ENCODE measurements around the gene OGFR. TPM values are rescaled to one million over a fixed set of nuclear protein-coding genes. Genes with fewer than 3 reads are reported as not detected.

Gene OGFR
- total RNA-seq, 4 donors from 2014 or later, result 73.3 to 88.3 (median 76.3) TPM

DNA sequence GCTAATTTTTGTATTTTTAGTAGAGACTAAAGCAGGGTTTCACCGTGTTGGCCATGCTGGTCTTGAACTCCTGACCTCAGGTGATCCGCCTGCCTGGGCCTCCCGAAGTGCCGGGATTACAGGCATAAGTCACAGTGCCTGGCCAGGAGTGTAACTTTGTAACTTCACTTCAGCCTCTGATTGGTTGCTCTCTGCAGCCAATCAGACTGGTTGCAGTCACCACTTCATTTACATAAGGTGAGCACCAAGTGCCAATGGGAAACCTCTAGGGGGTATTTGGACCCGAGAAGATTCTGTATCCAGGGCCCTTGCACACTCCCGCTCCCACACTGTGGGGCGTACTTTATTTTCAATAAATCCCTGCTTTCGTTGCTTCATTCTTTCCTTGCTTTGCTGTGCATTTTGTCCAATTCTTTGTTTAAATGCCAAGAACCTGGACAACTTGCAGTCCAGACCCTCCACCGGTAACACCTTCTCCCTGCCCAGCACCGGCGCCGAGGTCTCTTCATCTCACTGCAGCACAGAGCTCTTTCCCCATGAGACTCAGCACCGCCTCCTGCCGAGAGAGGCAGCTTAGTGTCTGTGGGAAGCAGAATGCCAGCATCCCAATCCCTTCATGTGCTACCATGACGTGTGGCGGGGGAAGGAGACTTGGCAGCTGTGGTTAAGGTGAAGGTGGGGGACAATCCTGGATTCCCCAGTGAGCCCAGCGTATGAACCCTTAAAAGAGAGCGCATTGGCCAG, 22.3 kb upstream of the OGFR start:
- Histone ChIP-seq H3K9me3 (no peaks in the 10 kb centered on the region), H3K4me1 (no peaks in the 10 kb centered on the region), H3K36me3 (no peaks in the 10 kb centered on the region), H3K27me3 (no peaks in the 10 kb centered on the region), H3K4me3 (no peak overlapping the region), H3K27ac (no peak overlapping the region)
- DNase-seq, result no peak
- TF ChIP-seq POLR2A (IDR thresholded peaks at IDR 0.05), result no peak
- TF ChIP-seq, protein P1, sequence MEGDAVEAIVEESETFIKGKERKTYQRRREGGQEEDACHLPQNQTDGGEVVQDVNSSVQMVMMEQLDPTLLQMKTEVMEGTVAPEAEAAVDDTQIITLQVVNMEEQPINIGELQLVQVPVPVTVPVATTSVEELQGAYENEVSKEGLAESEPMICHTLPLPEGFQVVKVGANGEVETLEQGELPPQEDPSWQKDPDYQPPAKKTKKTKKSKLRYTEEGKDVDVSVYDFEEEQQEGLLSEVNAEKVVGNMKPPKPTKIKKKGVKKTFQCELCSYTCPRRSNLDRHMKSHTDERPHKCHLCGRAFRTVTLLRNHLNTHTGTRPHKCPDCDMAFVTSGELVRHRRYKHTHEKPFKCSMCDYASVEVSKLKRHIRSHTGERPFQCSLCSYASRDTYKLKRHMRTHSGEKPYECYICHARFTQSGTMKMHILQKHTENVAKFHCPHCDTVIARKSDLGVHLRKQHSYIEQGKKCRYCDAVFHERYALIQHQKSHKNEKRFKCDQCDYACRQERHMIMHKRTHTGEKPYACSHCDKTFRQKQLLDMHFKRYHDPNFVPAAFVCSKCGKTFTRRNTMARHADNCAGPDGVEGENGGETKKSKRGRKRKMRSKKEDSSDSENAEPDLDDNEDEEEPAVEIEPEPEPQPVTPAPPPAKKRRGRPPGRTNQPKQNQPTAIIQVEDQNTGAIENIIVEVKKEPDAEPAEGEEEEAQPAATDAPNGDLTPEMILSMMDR (IDR thresholded peaks at IDR 0.05), result no peak

DNA sequence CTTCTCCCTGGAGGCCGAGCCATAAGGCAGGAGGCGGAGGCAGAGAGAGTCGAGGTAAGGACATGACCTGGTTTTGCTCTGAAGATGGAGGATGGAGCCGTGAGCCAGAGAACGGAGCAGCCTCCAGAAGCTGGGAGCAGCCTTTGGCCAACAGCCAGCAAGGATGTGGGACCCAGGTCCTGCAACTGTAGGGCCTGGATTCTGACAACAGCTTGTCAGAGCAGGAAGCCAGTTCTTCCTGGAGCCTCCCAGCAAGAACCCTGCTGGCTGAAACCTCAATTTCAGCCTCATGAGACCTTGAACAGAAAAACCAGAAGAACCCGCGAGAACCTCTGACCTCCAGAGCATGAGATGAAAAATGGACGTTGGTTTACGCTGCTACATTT, 21.7 kb upstream of the OGFR start:
- no peaks in the 10 kb centered on the region for H3K4me1 ChIP-seq
- H3K4me3 ChIP-seq, result no peak overlapping the region
- H3K36me3 ChIP-seq, result no peaks in the 10 kb centered on the region
- DNase-seq, result no peak
- no peaks in the 10 kb centered on the region for H3K27me3 ChIP-seq
- no peaks in the 10 kb centered on the region for H3K9me3 ChIP-seq
- H3K27ac ChIP-seq, result no peak overlapping the region
- TF ChIP-seq, protein P1 (IDR thresholded peaks at IDR 0.05), result no peak
- TF ChIP-seq POLR2A (IDR thresholded peaks at IDR 0.05), result no peak

DNA sequence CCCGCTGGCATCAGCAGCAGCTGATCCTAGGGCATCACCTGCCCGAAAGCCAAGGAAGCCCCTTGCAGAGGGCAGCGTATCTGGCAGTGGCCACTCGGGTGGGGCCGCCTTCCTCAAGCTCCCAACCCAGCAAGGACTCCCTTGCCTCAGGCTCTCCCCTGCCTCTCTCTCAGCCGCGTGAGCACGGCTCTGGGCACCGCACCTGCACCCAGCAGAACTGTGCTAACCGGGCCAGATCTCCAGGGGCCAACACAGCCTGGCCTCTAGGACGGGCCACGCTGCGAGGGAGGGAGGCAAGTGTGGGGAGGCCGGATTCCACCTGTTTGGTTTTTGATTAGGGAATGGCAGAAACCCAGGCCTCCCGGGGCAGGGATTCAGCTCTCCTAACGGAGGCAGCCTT, 20.1 kb upstream of the OGFR start:
- no peaks in the 10 kb centered on the region for H3K4me1 ChIP-seq
- no peak for TF ChIP-seq POLR2A (IDR thresholded peaks at IDR 0.05)
- TF ChIP-seq, protein P1 (IDR thresholded peaks at IDR 0.05), result no peak
- H3K36me3 ChIP-seq, result no peaks in the 10 kb centered on the region
- H3K4me3 ChIP-seq, result no peak overlapping the region
- H3K9me3 ChIP-seq, result no peaks in the 10 kb centered on the region
- no peaks in the 10 kb centered on the region for H3K27me3 ChIP-seq
- no peak for DNase-seq
- no peak overlapping the region for H3K27ac ChIP-seq

DNA sequence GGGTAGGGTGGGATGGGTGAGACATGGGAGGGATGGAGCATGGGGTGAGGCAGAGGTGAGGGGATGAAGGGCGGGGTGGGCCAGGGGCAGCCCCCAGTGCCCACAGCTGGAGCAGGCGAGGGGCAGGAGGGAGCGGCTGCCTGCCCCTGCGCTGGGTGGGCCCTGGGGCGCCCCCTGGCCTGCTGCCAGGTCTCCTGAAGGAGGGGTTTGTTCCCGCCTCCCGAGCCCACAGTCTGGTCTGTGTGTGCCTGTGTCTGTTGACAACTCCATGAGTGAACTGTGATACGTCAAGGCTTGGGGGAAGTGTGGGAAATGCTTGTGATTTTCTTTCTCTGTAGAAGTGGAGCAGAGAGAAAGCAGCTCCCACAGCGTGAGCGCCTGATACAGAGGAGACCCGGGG, 19.2 kb upstream of the OGFR start:
- no peak for DNase-seq
- Histone ChIP-seq H3K27me3 (no peaks in the 10 kb centered on the region), H3K4me1 (no peaks in the 10 kb centered on the region), H3K9me3 (no peaks in the 10 kb centered on the region), H3K27ac (no peak overlapping the region), H3K36me3 (no peaks in the 10 kb centered on the region), H3K4me3 (no peak overlapping the region)
- TF ChIP-seq POLR2A (IDR thresholded peaks at IDR 0.05), result no peak
- TF ChIP-seq, protein P1 (IDR thresholded peaks at IDR 0.05), result no peak

DNA sequence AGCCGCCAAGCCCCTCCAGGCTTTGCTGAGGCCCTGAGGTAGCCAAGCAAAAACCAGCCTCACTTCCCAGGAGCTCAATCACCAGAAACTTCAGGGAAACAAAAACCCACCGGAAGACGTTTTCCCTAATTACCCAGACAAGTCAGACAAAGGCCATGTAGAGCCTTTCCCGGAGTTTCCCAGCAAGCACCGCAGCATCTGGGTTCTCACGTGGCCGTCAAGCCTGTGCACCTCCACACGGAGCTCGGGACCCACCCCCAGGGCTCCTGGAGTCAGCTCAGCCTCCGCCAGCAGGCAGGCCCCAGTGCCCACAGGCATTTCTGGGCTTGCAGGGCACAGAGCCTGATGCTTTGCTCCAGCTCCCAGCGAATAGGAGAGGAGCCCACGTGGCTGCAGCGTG, 18.5 kb upstream of the OGFR start:
- TF ChIP-seq, protein P1 (IDR thresholded peaks at IDR 0.05), result no peak
- TF ChIP-seq POLR2A (IDR thresholded peaks at IDR 0.05), result no peak
- Histone ChIP-seq H3K27me3 (no peaks in the 10 kb centered on the region), H3K9me3 (no peaks in the 10 kb centered on the region), H3K27ac (no peak overlapping the region), H3K4me1 (no peaks in the 10 kb centered on the region), H3K4me3 (no peak overlapping the region), H3K36me3 (no peaks in the 10 kb centered on the region)
- no peak for DNase-seq

Measured in Peyer's patch (tissue), 4 donors.